ENCODE data around the gene SGCD. TPM values are rescaled to one million over a fixed set of nuclear protein-coding genes. Genes with fewer than 3 reads are reported as not detected.
"Not testable (repeated sequence)": the region's sequence is repeated elsewhere in the genome, so short reads cannot be mapped to it uniquely, and the experiment has no call there.

SGCD gene
- total RNA-seq, 2 experiments from 2014 or later, result 0.30 to 0.43 TPM

GRCh38 chr5:156584871-156585270 is 257.9 kb downstream of the SGCD start:
- ATAC-seq (ENCODE audit: low read depth), result no peak
- H3K9me3 Mint-ChIP-seq, result peaks cover 8% of the 10 kb centered on the region
- H3K4me3 Mint-ChIP-seq, result no peak overlapping the region
- POLR2A ChIA-PET, result no interaction called here
- H3K27ac Mint-ChIP-seq, result no peak overlapping the region
- no peaks in the 10 kb centered on the region for H3K36me3 Mint-ChIP-seq
- peaks cover 2% of the 10 kb centered on the region for H3K4me1 Mint-ChIP-seq
- no peak for DNase-seq
- peaks cover 26% of the 10 kb centered on the region for H3K27me3 Mint-ChIP-seq

- H3K4me1 Mint-ChIP-seq, result peaks cover 2% of the 10 kb centered on the region
- POLR2A ChIA-PET, result no interaction called here
- no peak overlapping the region for H3K27ac Mint-ChIP-seq
- H3K36me3 Mint-ChIP-seq, result no peaks in the 10 kb centered on the region
- peaks cover 32% of the 10 kb centered on the region for H3K27me3 Mint-ChIP-seq
- H3K9me3 Mint-ChIP-seq, result peaks cover 4% of the 10 kb centered on the region
- no peak overlapping the region for H3K4me3 Mint-ChIP-seq
- ATAC-seq (ENCODE audit: low read depth), result no peak
- DNase-seq, result no peak
Measured at GRCh38 chr5:156585999-156586398, 259.0 kb downstream of the SGCD start.

- Mint-ChIP-seq H3K36me3 (no peaks in the 10 kb centered on the region), H3K9me3 (peaks cover 4% of the 10 kb centered on the region), H3K4me1 (peaks cover 2% of the 10 kb centered on the region), H3K27me3 (peaks cover 31% of the 10 kb centered on the region), H3K27ac (no peak overlapping the region), H3K4me3 (no peak overlapping the region)
- POLR2A ChIA-PET, result no interaction called here
- ATAC-seq (ENCODE audit: low read depth), result no peak
- no peak for DNase-seq
Measured at GRCh38 chr5:156587012-156587411, 260.0 kb downstream of the SGCD start.

GRCh38 chr5:156588306-156588705 is 261.3 kb downstream of the SGCD start:
- Mint-ChIP-seq H3K4me3 (no peak overlapping the region), H3K9me3 (peaks cover under 1% of the 10 kb centered on the region), H3K27me3 (peaks cover 29% of the 10 kb centered on the region), H3K4me1 (no peaks in the 10 kb centered on the region), H3K36me3 (no peaks in the 10 kb centered on the region), H3K27ac (no peak overlapping the region)
- no peak for ATAC-seq (ENCODE audit: low read depth)
- POLR2A ChIA-PET, result no interaction called here
- DNase-seq, result no peak

GRCh38 chr5:156589104-156589945 is 262.4 kb downstream of the SGCD start:
- Mint-ChIP-seq H3K27me3 (peaks cover 29% of the 10 kb centered on the region), H3K27ac (no peak overlapping the region)
- POLR2A ChIA-PET, result no interaction called here

GRCh38 chr5:156589946-156590216 is 262.9 kb downstream of the SGCD start:
- Mint-ChIP-seq H3K9me3 (no peaks in the 10 kb centered on the region), H3K36me3 (no peaks in the 10 kb centered on the region), H3K4me1 (no peaks in the 10 kb centered on the region), H3K27me3 (peaks cover 27% of the 10 kb centered on the region), H3K27ac (no peak overlapping the region), H3K4me3 (no peak overlapping the region)
- POLR2A ChIA-PET, result no interaction called here
- DNase-seq (no peak), ATAC-seq (ENCODE audit: low read depth) (no peak)

More at GRCh38 chr5:156589104-156589945, 262.4 kb downstream of the SGCD start:
- Mint-ChIP-seq H3K4me3 (no peak overlapping the region), H3K9me3 (no peaks in the 10 kb centered on the region), H3K4me1 (no peaks in the 10 kb centered on the region), H3K36me3 (no peaks in the 10 kb centered on the region)
- DNase-seq (no peak), ATAC-seq (ENCODE audit: low read depth) (no peak)

GRCh38 chr5:156590978-156591377 is 264.0 kb downstream of the SGCD start:
- no peaks in the 10 kb centered on the region for H3K36me3 Mint-ChIP-seq
- no peak overlapping the region for H3K4me3 Mint-ChIP-seq
- no peaks in the 10 kb centered on the region for H3K4me1 Mint-ChIP-seq
- DNase-seq (no peak), ATAC-seq (ENCODE audit: low read depth) (no peak)
- no peaks in the 10 kb centered on the region for H3K9me3 Mint-ChIP-seq
- H3K27ac Mint-ChIP-seq, result no peak overlapping the region
- POLR2A ChIA-PET, result no interaction called here
- peaks cover 27% of the 10 kb centered on the region for H3K27me3 Mint-ChIP-seq

GRCh38 chr5:156591631-156592030 is 264.7 kb downstream of the SGCD start:
- DNase-seq (no peak), ATAC-seq (ENCODE audit: low read depth) (no peak)
- H3K4me1 Mint-ChIP-seq, result no peaks in the 10 kb centered on the region
- no peak overlapping the region for H3K4me3 Mint-ChIP-seq
- H3K9me3 Mint-ChIP-seq, result no peaks in the 10 kb centered on the region
- H3K36me3 Mint-ChIP-seq, result no peaks in the 10 kb centered on the region
- H3K27ac Mint-ChIP-seq, result no peak overlapping the region
- H3K27me3 Mint-ChIP-seq, result peaks cover 25% of the 10 kb centered on the region
- POLR2A ChIA-PET, result no interaction called here

- no peak overlapping the region for H3K4me3 Mint-ChIP-seq
- POLR2A ChIA-PET, result no interaction called here
- ATAC-seq (ENCODE audit: low read depth) (no peak), DNase-seq (no peak)
- no peak overlapping the region for H3K27ac Mint-ChIP-seq
- H3K27me3 Mint-ChIP-seq, result peaks cover 16% of the 10 kb centered on the region
- H3K9me3 Mint-ChIP-seq, result no peaks in the 10 kb centered on the region
- no peaks in the 10 kb centered on the region for H3K36me3 Mint-ChIP-seq
- H3K4me1 Mint-ChIP-seq, result no peaks in the 10 kb centered on the region
Measured at GRCh38 chr5:156593546-156593945, 266.6 kb downstream of the SGCD start.

- DNase-seq (no peak), ATAC-seq (ENCODE audit: low read depth) (no peak)
- no peaks in the 10 kb centered on the region for H3K9me3 Mint-ChIP-seq
- peaks cover 14% of the 10 kb centered on the region for H3K27me3 Mint-ChIP-seq
- H3K27ac Mint-ChIP-seq, result no peak overlapping the region
- H3K36me3 Mint-ChIP-seq, result no peaks in the 10 kb centered on the region
- H3K4me1 Mint-ChIP-seq, result no peaks in the 10 kb centered on the region
- H3K4me3 Mint-ChIP-seq, result no peak overlapping the region
- POLR2A ChIA-PET, result no interaction called here
Measured at GRCh38 chr5:156594406-156594805, 267.4 kb downstream of the SGCD start.

GRCh38 chr5:156595132-156595787 is 268.3 kb downstream of the SGCD start:
- ATAC-seq (ENCODE audit: low read depth), result no peak
- no peak for DNase-seq
- POLR2A ChIA-PET, result no interaction called here
- Mint-ChIP-seq H3K36me3 (no peaks in the 10 kb centered on the region), H3K4me1 (no peaks in the 10 kb centered on the region), H3K4me3 (no peak overlapping the region), H3K27me3 (peaks cover 10% of the 10 kb centered on the region), H3K9me3 (peaks cover 2% of the 10 kb centered on the region), H3K27ac (no peak overlapping the region)

- ATAC-seq (ENCODE audit: low read depth) (no peak), DNase-seq (no peak)
- Mint-ChIP-seq H3K4me1 (no peaks in the 10 kb centered on the region), H3K27ac (no peak overlapping the region), H3K27me3 (peaks cover 9% of the 10 kb centered on the region), H3K36me3 (no peaks in the 10 kb centered on the region), H3K9me3 (peaks cover 7% of the 10 kb centered on the region), H3K4me3 (no peak overlapping the region)
- POLR2A ChIA-PET, result no interaction called here
Measured at GRCh38 chr5:156597276-156597675, 270.3 kb downstream of the SGCD start.

GRCh38 chr5:156598964-156599363 is 272.0 kb downstream of the SGCD start:
- DNase-seq, result no peak
- H3K27me3 Mint-ChIP-seq, result peaks cover 9% of the 10 kb centered on the region
- H3K4me3 Mint-ChIP-seq, result no peak overlapping the region
- POLR2A ChIA-PET, result no interaction called here
- no peak overlapping the region for H3K27ac Mint-ChIP-seq
- no peaks in the 10 kb centered on the region for H3K36me3 Mint-ChIP-seq
- no peaks in the 10 kb centered on the region for H3K4me1 Mint-ChIP-seq
- no peak for ATAC-seq (ENCODE audit: low read depth)
- peaks cover 9% of the 10 kb centered on the region for H3K9me3 Mint-ChIP-seq

GRCh38 chr5:156610582-156610981 is 283.6 kb downstream of the SGCD start:
- ATAC-seq (ENCODE audit: low read depth); H3K4me1 Mint-ChIP-seq; DNase-seq; H3K27me3 Mint-ChIP-seq; H3K4me3 Mint-ChIP-seq; H3K36me3 Mint-ChIP-seq; POLR2A ChIA-PET; H3K27ac Mint-ChIP-seq: not testable (repeated sequence)
- peaks cover 19% of the 10 kb centered on the region for H3K9me3 Mint-ChIP-seq

Data from activated naive CD8-positive, alpha-beta T cell treated with anti-CD3 and anti-CD28 coated beads, Interleukin-2, amount 10 ng/mL, durations not matched to agents 7 days and 5 days (primary cell).